T-cell (primary cell): ENCODE measurements around the gene ADCY5. TPM values are rescaled to one million over a fixed set of nuclear protein-coding genes. Genes with fewer than 3 reads are reported as not detected.
A peak's percentile ranks its signal among the peaks of the same experiment; 100 is the strongest.

Experiments
- ATAC-seq, 4 experiments: fragments of 200-7000 bp in 3 of 4; fragments of 150-1000 bp in 1 of 4; cut with Tn5 transposase; replicated peaks in 1 of 4; 1 replicate in 3 of 4; 2 replicates in 1 of 4; pipeline ENCODE4 v1.10.0; 2021; ENCODE audit warnings: moderate library complexity in 3 of 4, mild to moderate bottlenecking in 2 of 4, moderate number of reproducible peaks in 1 of 4
- CTCF ChIA-PET, 2 donors: fragments of 300-600 bp; sonication (Branson Sonifier 250); formaldehyde crosslinking; loops; one replicate each; lab custom pipeline; 2022; ENCODE audit warnings: antibody characterized with exemption in 2 of 2; lab: Charles Lee
- POLR2A ChIA-PET, 2 donors: fragments of 300-600 bp; sonication (Branson Sonifier 250); formaldehyde crosslinking; loops; one replicate each; lab custom pipeline; 2022; ENCODE audit warnings: antibody characterized with exemption in 2 of 2; lab: Charles Lee
- DNase-seq, 35 experiments: peaks; one replicate each; pipeline versions ENCODE4 v3.0.0 to v3.0.0-alpha.2; 2013 to 2023
- H3K27ac ChIP-seq: one replicate; pipeline ENCODE4 v1.5.1; 2013; ENCODE audit warnings: low read length
- H3K27me3 ChIP-seq, 2 experiments: replicated peaks in 1 of 2; 1 replicate in 1 of 2; 2 replicates in 1 of 2; pipeline versions ENCODE4 v1.6.1 to v1.7.0; 2013; ENCODE audit warnings: low read length in 1 of 2, mixed read lengths in 1 of 2; ENCODE audit not compliant: control insufficient read depth in 2 of 2, insufficient read depth in 2 of 2; ENCODE audit errors: extremely low read depth in 1 of 2
- H3K36me3 ChIP-seq, 2 donors: 1 replicate in 1 of 2; 2 replicates in 1 of 2; pipeline versions ENCODE4 v1.6.1 to v1.7.0; 2013; ENCODE audit warnings: low read length in 1 of 2; ENCODE audit not compliant: control insufficient read depth in 2 of 2, insufficient read depth in 1 of 2; ENCODE audit errors: extremely low read depth in 1 of 2
- H3K4me1 ChIP-seq, 2 experiments: 1 replicate in 1 of 2; 2 replicates in 1 of 2; pipeline versions ENCODE4 v1.6.1 to v1.7.0; 2013; ENCODE audit warnings: low read length in 2 of 2, mixed read lengths in 1 of 2; ENCODE audit not compliant: insufficient read depth in 2 of 2, control insufficient read depth in 1 of 2; ENCODE audit errors: extremely low read depth in 1 of 2
- H3K4me3 ChIP-seq, 2 donors: 1 replicate in 1 of 2; 2 replicates in 1 of 2; pipeline versions ENCODE4 v1.5.1 to v1.7.0; 2013; ENCODE audit warnings: mild to moderate bottlenecking in 2 of 2, low read length in 1 of 2, moderate library complexity in 1 of 2; ENCODE audit not compliant: control insufficient read depth in 1 of 2; ENCODE audit errors: extremely low read depth in 1 of 2
- H3K9me3 ChIP-seq: 2 replicates; pipeline ENCODE4 v1.7.0; 2013
- H3K27ac Mint-ChIP-seq, 2 donors: one replicate each; pipeline ENCODE4 v1.8.0; 2020 to 2021; ENCODE audit warnings: mild to moderate bottlenecking in 2 of 2, mixed read lengths in 2 of 2
- H3K27me3 Mint-ChIP-seq, 2 donors: one replicate each; pipeline ENCODE4 v1.8.0; 2021 to 2022; ENCODE audit warnings: mixed read lengths in 2 of 2
- H3K36me3 Mint-ChIP-seq: one replicate; pipeline ENCODE4 v1.8.0; 2021; ENCODE audit warnings: mixed read lengths
- H3K4me1 Mint-ChIP-seq, 3 donors: one replicate each; pipeline ENCODE4 v1.8.0; 2020 to 2022; ENCODE audit warnings: mixed read lengths in 3 of 3, mild to moderate bottlenecking in 1 of 3
- H3K4me3 Mint-ChIP-seq, 3 donors: one replicate each; pipeline ENCODE4 v1.8.0; 2020 to 2022; ENCODE audit warnings: mild to moderate bottlenecking in 3 of 3, mixed read lengths in 3 of 3, moderate library complexity in 3 of 3
- H3K9me3 Mint-ChIP-seq, 3 donors: one replicate each; pipeline ENCODE4 v1.8.0; 2020 to 2022; ENCODE audit warnings: mixed read lengths in 3 of 3
- WGBS: methylation state at CpG from one replicate; pipeline ENCODE4 v1.1.5; 2013; ENCODE audit warnings: missing lambda C conversion rate; ENCODE audit not compliant: insufficient coverage; 5-methylcytosine and 5-hydroxymethylcytosine counted together
- total RNA-seq, 35 experiments: library from RNA in 6 of 35; stranded (reverse) in 6 of 35; fragments of 120-200 nt in 1 of 35; gene quantifications; one replicate each; pipeline versions ENCODE4 v1.2.1 to v1.2.4 and lab custom pipeline; 2013 to 2026

Gene ADCY5
- total RNA-seq, 5 donors from 2014 or later (not counting 1 experiment from before 2014, with no cell fraction given): 0.23 TPM; not detected in 4

DNA sequence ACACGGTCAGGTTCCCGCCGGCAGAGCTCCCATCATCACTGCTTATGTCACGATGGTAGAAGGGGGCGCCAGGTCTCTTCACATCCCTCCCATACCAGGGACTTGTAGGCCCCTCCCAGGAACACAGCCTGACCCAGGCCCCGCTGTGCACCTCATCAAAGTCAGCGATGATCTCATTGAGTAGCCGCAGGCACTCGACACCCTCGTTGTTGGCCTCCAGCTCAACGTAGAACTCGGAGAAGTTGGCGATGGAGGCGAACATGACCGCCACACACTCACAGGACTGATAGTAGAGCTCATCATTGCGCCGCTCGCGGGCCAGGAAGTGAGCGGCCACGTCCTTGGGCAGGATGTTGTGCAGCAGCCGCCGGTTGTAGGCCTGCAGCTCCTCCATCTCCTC, 157.9 kb downstream of the ADCY5 start:
- POLR2A ChIA-PET: no interaction called here
- no peak for ATAC-seq
- peaks cover 10 to 12% of the 10 kb centered on the region in 2 donors for H3K27me3 Mint-ChIP-seq

DNA sequence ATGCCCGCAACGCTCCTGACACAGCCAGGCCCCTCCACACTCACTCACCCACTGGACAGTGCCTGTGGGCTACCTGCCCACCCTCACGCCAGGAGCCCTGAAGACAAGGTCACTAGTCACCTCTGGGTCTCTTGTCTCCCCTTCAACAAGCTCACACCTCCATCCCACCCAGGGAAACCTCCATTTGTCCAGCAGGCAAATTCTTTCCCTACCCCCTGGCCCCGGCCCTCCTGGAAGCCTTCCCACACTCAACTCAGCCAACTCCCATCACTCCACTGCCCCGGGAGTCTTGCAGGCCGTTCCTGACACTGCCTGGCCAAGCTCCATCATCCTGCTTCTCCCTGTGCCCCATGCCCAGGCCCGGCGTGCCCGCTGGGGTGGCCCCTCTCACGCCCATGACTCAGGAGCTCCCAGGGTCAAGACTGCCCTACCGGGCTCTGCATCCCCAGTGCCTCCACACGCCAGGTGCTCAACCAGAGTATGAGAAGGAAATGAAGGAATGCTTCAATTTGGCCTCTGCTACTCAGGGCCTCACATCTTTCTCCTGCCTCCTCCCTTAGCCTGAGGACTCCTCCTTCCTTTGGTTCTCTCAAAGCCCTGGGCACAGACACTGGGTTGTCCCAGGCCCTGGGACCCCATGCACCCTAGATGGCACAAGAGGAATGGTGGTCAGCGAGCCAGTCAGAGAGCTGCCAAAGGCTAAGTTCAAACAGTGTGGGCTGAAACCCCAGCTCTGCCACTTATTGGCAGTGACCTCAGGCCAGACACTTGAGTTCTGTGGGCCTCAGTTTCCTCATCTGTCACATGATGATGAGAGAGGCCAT, 158.6 kb downstream of the ADCY5 start:
- Histone ChIP-seq H3K27ac (no peak overlapping the region), H3K9me3 (no peaks in the 10 kb centered on the region), H3K4me1 (no peaks in the 10 kb centered on the region), H3K4me3 (no peak overlapping the region), H3K36me3 (no peaks in the 10 kb centered on the region), H3K27me3 (peaks cover 0 to 34% of the 10 kb centered on the region in 2 experiments)
- ATAC-seq: no peak
- H3K9me3 Mint-ChIP-seq: peaks cover 0 to 10% (median 0%) of the 10 kb centered on the region in 3 donors
- peak in 1 of 35 experiments; percentile 23 for DNase-seq
- no peak overlapping the region for H3K4me3 Mint-ChIP-seq
- no peaks in the 10 kb centered on the region for H3K4me1 Mint-ChIP-seq
- WGBS: 80% methylated on average over 10 of the region's 13 CpGs
- CTCF ChIA-PET: no interaction called here
- no peaks in the 10 kb centered on the region for H3K36me3 Mint-ChIP-seq
- H3K27ac Mint-ChIP-seq: no peak overlapping the region
- H3K27me3 Mint-ChIP-seq: peaks cover 10 to 12% of the 10 kb centered on the region in 2 donors
- POLR2A ChIA-PET: no interaction called here

More for the DNA sequence above, 157.9 kb downstream of the ADCY5 start:
- H3K4me3 Mint-ChIP-seq: no peak overlapping the region
- CTCF ChIA-PET: no interaction called here
- Histone ChIP-seq H3K36me3 (no peaks in the 10 kb centered on the region), H3K4me3 (no peak overlapping the region), H3K4me1 (no peaks in the 10 kb centered on the region), H3K9me3 (no peaks in the 10 kb centered on the region), H3K27me3 (peaks cover 0 to 37% of the 10 kb centered on the region in 2 experiments), H3K27ac (no peak overlapping the region)
- 93% methylated on average over 23 of the region's 23 CpGs for WGBS
- H3K9me3 Mint-ChIP-seq: peaks cover 0 to 10% (median 0%) of the 10 kb centered on the region in 3 donors
- peak in 1 of 35 experiments; percentile 14 for DNase-seq
- H3K27ac Mint-ChIP-seq: no peak overlapping the region
- no peaks in the 10 kb centered on the region for H3K36me3 Mint-ChIP-seq
- no peaks in the 10 kb centered on the region for H3K4me1 Mint-ChIP-seq

DNA sequence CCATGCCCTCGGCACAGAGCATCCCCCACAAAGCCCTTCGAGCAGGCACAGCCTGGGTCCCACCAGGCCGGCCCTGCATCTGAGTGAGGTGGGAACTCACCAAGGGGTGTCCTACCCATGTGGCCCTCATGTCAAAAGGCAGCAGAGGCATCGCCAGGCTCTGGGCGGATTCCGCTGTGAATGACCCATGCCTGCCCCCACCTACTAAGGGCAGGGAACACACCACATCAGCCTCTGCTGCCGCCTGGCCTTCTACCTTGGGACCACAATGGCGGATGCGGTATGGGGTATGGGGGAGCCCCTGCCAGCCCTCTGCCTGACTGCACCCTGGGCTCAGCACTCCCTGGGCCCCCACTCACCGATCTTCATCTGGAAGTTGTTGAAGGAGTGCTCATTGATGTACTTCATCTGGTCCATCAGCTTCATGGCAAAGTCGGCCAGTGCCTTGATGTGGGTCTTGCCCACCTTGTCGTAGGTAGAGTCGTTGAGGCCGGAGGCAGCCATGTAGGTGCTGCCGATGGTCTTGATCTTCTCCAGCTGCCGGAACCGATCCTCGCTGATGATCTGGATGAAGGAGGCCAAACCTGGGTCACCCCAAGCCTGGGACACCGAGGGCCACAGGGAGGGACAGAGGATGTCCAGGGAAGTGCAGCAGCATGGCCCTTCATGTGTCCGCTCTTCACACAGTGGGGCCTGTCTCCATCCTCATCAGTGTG, 159.3 kb downstream of the ADCY5 start:
- no peaks in the 10 kb centered on the region for H3K4me1 Mint-ChIP-seq
- POLR2A ChIA-PET: no interaction called here
- CTCF ChIA-PET: no interaction called here
- H3K9me3 ChIP-seq: no peaks in the 10 kb centered on the region
- H3K4me3 Mint-ChIP-seq: no peak overlapping the region
- 88% methylated on average over 17 of the region's 20 CpGs for WGBS
- no peak overlapping the region for H3K27ac Mint-ChIP-seq
- H3K27me3 Mint-ChIP-seq: peaks cover 9 to 12% of the 10 kb centered on the region in 2 donors
- DNase-seq: peak in 1 of 35 experiments; percentile 19
- H3K36me3 Mint-ChIP-seq: no peaks in the 10 kb centered on the region
- peaks cover 0 to 31% of the 10 kb centered on the region in 2 experiments for H3K27me3 ChIP-seq
- no peak for ATAC-seq
- H3K27ac ChIP-seq: no peak overlapping the region
- peaks cover 0 to 10% (median 0%) of the 10 kb centered on the region in 3 donors for H3K9me3 Mint-ChIP-seq
- no peaks in the 10 kb centered on the region for H3K4me1 ChIP-seq
- no peak overlapping the region for H3K4me3 ChIP-seq
- H3K36me3 ChIP-seq: no peaks in the 10 kb centered on the region

DNA sequence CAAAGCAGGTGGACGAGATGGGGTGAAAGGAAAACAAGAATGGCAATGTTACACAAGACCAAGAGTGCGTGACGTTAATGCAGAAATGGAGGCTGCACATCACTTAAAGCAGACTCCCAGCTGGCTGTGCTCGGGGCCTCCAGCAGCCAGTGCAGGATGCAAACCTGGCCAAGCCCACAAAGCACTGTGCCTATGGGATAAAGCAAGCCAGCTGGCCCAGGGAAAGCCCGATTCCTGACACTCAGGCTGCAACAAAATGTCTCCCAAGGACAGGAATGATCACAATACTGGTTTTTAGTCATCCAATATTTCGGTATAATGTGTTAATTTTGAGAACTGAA, 161.0 kb downstream of the ADCY5 start:
- H3K27ac Mint-ChIP-seq: no peak overlapping the region
- ChIA-PET CTCF (no interaction called here), POLR2A (no interaction called here)
- H3K4me1 ChIP-seq: no peaks in the 10 kb centered on the region
- no peak for ATAC-seq
- no peaks in the 10 kb centered on the region for H3K9me3 ChIP-seq
- no peaks in the 10 kb centered on the region for H3K4me1 Mint-ChIP-seq
- H3K4me3 Mint-ChIP-seq: no peak overlapping the region
- peaks cover 0 to 8% of the 10 kb centered on the region in 2 donors for H3K27me3 Mint-ChIP-seq
- no peak overlapping the region for H3K4me3 ChIP-seq
- peaks cover 0 to 28% of the 10 kb centered on the region in 2 experiments for H3K27me3 ChIP-seq
- no peaks in the 10 kb centered on the region for H3K36me3 ChIP-seq
- 74% methylated on average over 4 of the region's 6 CpGs for WGBS
- DNase-seq: no peak
- H3K27ac ChIP-seq: no peak overlapping the region
- peaks cover 0 to 10% (median 0%) of the 10 kb centered on the region in 3 donors for H3K9me3 Mint-ChIP-seq
- no peaks in the 10 kb centered on the region for H3K36me3 Mint-ChIP-seq

DNA sequence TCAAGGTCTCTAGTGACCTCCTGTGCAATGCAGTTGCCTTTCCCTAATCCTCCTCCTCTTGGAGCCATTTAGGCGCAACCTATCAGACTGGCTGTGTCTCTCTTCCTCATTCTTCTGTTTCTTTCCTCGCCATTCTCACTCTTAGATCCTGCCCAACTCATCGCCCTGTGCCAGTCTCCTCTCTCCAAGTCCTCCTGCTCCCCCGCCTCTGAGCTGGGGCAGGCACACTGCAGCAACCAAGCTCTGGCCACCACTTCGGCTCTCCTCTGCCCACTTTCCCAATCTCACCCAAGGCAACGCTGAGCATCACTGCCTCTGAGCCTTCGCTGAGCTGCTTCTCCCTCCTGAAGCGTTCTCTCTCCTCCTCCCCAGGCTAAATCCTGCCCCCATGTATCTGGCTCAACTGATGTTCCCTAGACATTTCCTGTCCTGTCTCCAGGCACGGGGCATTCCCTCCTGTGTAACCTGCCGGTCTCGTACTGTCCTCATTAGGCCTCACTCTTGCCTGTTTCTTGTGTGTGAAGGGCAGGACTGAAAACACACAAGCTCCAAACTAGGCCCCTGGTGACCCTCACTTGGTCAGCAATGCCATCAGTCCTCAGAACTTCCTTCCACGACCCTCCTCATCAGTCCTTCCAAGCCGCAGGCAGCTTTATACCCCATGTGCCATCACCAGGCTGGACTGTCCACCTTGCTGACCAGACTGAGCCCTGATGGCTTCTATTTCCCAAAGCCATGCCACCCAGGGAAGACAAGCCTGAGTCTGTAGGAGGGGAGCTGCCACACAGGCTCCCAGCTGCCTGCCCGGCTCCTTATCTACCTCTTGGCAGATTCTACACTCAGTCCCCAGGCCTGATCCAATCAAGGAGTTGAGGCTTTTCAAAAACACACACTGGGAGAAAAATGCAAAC, 161.6 kb downstream of the ADCY5 start:
- H3K27ac ChIP-seq: no peak overlapping the region
- ChIA-PET CTCF (no interaction called here), POLR2A (no interaction called here)
- no peaks in the 10 kb centered on the region for H3K9me3 ChIP-seq
- no peak overlapping the region for H3K27ac Mint-ChIP-seq
- no peaks in the 10 kb centered on the region for H3K36me3 ChIP-seq
- no peak for DNase-seq
- no peaks in the 10 kb centered on the region for H3K4me1 Mint-ChIP-seq
- no peaks in the 10 kb centered on the region for H3K4me1 ChIP-seq
- H3K36me3 Mint-ChIP-seq: no peaks in the 10 kb centered on the region
- peaks cover 0 to 10% (median 0%) of the 10 kb centered on the region in 3 donors for H3K9me3 Mint-ChIP-seq
- H3K4me3 Mint-ChIP-seq: no peak overlapping the region
- WGBS: 85% methylated on average over 13 of the region's 14 CpGs
- peaks cover 0 to 23% of the 10 kb centered on the region in 2 experiments for H3K27me3 ChIP-seq
- H3K4me3 ChIP-seq: no peak overlapping the region
- ATAC-seq: no peak
- peaks cover 0 to 8% of the 10 kb centered on the region in 2 donors for H3K27me3 Mint-ChIP-seq
